Muscle layer of colon (tissue), 2 donors: ENCODE results near the gene NDUFS3.

Source experiments
- H3K27ac ChIP-seq: one replicate; pipeline ENCODE4 v1.7.0; 2013; ENCODE audit warnings: low read depth, mild to moderate bottlenecking, low read length, moderate library complexity
- H3K27me3 ChIP-seq, 2 donors: one replicate each; pipeline ENCODE4 v1.7.0; 2013; ENCODE audit warnings: low read length in 2 of 2, mild to moderate bottlenecking in 2 of 2; ENCODE audit not compliant: insufficient read depth in 2 of 2, control insufficient read depth in 1 of 2
- H3K36me3 ChIP-seq: one replicate; pipeline ENCODE4 v1.7.0; 2013; ENCODE audit warnings: mild to moderate bottlenecking, low read length; ENCODE audit not compliant: insufficient read depth
- H3K4me1 ChIP-seq: one replicate; pipeline ENCODE4 v1.7.0; 2013; ENCODE audit warnings: mild to moderate bottlenecking, low read length; ENCODE audit not compliant: insufficient read depth
- H3K4me3 ChIP-seq, 2 donors: one replicate each; pipeline ENCODE4 v1.7.0; 2013; ENCODE audit warnings: low read length in 2 of 2, low read depth in 1 of 2, mild to moderate bottlenecking in 1 of 2, moderate library complexity in 1 of 2
- H3K9ac ChIP-seq: one replicate; pipeline ENCODE4 v1.7.0; 2013; ENCODE audit warnings: low read length
- H3K9me3 ChIP-seq: one replicate; pipeline ENCODE4 v1.7.0; 2013; ENCODE audit warnings: mild to moderate bottlenecking, low read length
- donor health status: abdominal sarcoma.
- donor health status: Adenocarcinoma of cecum.

The NDUFS3 gene

GRCh38 chr11:47593492-47593933 is 14.6 kb downstream of the NDUFS3 start:
- H3K9me3 ChIP-seq: no peaks in the 10 kb centered on the region
- H3K36me3 ChIP-seq: no peaks in the 10 kb centered on the region
- no peak overlapping the region for H3K4me3 ChIP-seq
- H3K27ac ChIP-seq: no peak overlapping the region
- H3K9ac ChIP-seq: no peak overlapping the region
- H3K4me1 ChIP-seq: peaks cover 18% of the 10 kb centered on the region
- H3K27me3 ChIP-seq: peaks cover 15 to 28% of the 10 kb centered on the region in 2 donors

GRCh38 chr11:47593934-47594855 is 15.3 kb downstream of the NDUFS3 start, which contains the start of gene C1QTNF4:
TSS of gene C1QTNF4 (minus strand) at chr11:47594411. CDS start at chr11:47590810, 3,601 bp downstream.
- peaks cover 15 to 28% of the 10 kb centered on the region in 2 donors for H3K27me3 ChIP-seq
- H3K4me3 ChIP-seq: peak within 1 kb of the TSS in 1 of 2 donors; percentile 34
- no peak within 1 kb of the TSS for H3K27ac ChIP-seq
- no peaks in the 10 kb centered on the region for H3K36me3 ChIP-seq
- no peaks in the 10 kb centered on the region for H3K9me3 ChIP-seq
- no peak within 1 kb of the TSS for H3K9ac ChIP-seq
- H3K4me1 ChIP-seq: peaks cover 11% of the 10 kb centered on the region

GRCh38 chr11:47595029-47595428 is 16.2 kb downstream of the NDUFS3 start:
- Histone ChIP-seq H3K27ac (no peak overlapping the region), H3K4me1 (peaks cover 9% of the 10 kb centered on the region), H3K36me3 (no peaks in the 10 kb centered on the region), H3K9ac (no peak overlapping the region), H3K9me3 (no peaks in the 10 kb centered on the region), H3K27me3 (peaks cover 15 to 24% of the 10 kb centered on the region in 2 donors), H3K4me3 (no peak overlapping the region)

DNA sequence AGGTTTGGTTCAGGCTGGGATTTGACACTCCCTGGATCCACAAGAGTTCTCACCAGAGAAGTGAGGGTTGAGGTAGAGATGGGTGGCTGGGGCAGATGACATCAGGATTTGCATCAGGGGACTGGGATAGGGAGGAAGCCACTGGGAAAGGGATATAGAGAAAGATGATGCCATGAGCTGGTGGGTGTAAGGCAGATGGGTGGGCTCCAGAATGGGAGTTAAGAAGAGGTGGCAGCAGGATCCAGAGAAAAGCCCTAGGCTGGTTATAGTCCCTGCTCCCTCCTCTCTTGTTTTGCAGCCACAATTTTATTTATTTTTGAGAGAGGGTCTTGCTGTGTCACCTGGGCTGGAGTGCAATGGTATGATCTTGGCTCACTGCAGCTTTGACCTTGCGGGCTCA is 17.1 kb downstream of the NDUFS3 start:
- no peak overlapping the region for H3K4me3 ChIP-seq
- peaks cover 15 to 24% of the 10 kb centered on the region in 2 donors for H3K27me3 ChIP-seq
- H3K4me1 ChIP-seq: peaks cover 9% of the 10 kb centered on the region
- H3K9ac ChIP-seq: no peak overlapping the region
- no peak overlapping the region for H3K27ac ChIP-seq
- H3K36me3 ChIP-seq: no peaks in the 10 kb centered on the region
- H3K9me3 ChIP-seq: no peaks in the 10 kb centered on the region

GRCh38 chr11:47599902-47600301 is 21.0 kb downstream of the NDUFS3 start:
- Histone ChIP-seq H3K27me3 (peaks cover 0 to 4% of the 10 kb centered on the region in 2 donors), H3K9ac (no peak overlapping the region), H3K4me1 (no peaks in the 10 kb centered on the region), H3K4me3 (no peak overlapping the region), H3K36me3 (no peaks in the 10 kb centered on the region), H3K9me3 (no peaks in the 10 kb centered on the region), H3K27ac (no peak overlapping the region)

DNA sequence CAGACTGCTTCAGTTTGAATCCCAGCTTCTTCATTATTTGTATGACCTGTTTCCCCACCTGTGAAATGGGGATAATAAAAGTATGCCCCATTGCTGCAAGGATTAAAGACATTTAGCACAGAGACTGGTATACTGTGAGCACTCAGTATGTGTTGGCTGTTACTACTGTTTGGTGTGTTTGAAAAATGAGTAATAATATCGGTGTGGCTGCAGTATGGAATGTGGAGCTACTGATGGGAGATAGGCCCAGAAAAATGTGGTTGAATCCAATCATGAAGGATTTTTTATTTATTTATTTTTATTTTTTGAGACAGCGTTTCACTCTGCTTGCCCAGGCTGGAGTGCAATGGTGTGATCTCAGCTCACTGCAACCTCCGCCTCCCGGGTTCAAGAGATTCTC is 24.4 kb downstream of the NDUFS3 start:
- H3K9ac ChIP-seq: no peak overlapping the region
- H3K4me3 ChIP-seq: no peak overlapping the region
- H3K4me1 ChIP-seq: peaks cover 8% of the 10 kb centered on the region
- no peaks in the 10 kb centered on the region for H3K9me3 ChIP-seq
- no peak overlapping the region for H3K27ac ChIP-seq
- no peaks in the 10 kb centered on the region for H3K27me3 ChIP-seq
- H3K36me3 ChIP-seq: no peaks in the 10 kb centered on the region

DNA sequence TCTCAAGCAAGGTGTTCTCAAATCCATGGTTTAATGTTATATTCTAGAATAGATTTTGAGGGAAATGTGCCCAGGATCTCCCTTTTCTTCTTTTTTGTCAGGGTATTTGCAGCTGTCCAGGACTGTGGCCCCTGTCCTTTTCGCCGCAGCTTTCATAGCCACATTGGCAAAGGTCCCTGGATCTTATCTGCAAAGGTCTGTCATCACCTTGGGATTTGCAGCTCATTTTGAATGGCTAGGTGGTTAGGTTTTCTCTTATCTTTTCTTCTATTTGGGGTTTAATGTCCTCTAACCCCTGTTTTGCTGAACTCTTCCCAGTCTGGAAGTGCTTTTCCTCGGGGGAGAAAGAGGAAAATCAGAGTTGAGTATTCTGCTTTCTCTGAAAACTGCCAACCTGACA is 27.0 kb downstream of the NDUFS3 start:
- no peak overlapping the region for H3K27ac ChIP-seq
- peaks cover 8% of the 10 kb centered on the region for H3K4me1 ChIP-seq
- H3K9ac ChIP-seq: no peak overlapping the region
- no peaks in the 10 kb centered on the region for H3K27me3 ChIP-seq
- peaks cover 7% of the 10 kb centered on the region for H3K36me3 ChIP-seq
- no peaks in the 10 kb centered on the region for H3K9me3 ChIP-seq
- H3K4me3 ChIP-seq: no peak overlapping the region

- Histone ChIP-seq H3K9me3 (no peaks in the 10 kb centered on the region), H3K9ac (no peak overlapping the region), H3K36me3 (peaks cover 7% of the 10 kb centered on the region), H3K4me1 (peaks cover 8% of the 10 kb centered on the region), H3K27ac (no peak overlapping the region), H3K27me3 (no peaks in the 10 kb centered on the region), H3K4me3 (no peak overlapping the region)
Measured at GRCh38 chr11:47606731-47607130, 27.9 kb downstream of the NDUFS3 start.

DNA sequence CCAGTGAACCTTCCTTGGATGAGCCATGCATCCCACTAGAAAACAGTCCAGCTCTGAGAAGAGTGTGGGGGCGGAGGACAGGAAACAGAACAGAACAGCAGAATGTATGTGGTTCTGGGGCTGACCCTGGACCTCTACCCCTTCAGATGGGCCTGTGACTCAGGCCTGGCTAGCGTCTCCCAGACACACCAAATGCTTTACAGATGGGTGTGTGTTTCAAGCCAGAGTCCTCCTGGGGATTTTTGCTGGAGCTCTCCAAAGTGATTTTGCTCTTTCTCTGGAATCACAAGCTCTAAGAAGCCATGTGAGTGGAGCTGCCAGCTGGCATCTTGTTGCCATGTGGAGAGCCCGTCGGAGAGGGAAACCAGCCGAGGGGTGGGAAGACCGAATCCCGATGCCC is 28.5 kb downstream of the NDUFS3 start:
- H3K4me3 ChIP-seq: no peak overlapping the region
- peaks cover 8% of the 10 kb centered on the region for H3K4me1 ChIP-seq
- no peaks in the 10 kb centered on the region for H3K9me3 ChIP-seq
- H3K36me3 ChIP-seq: peaks cover 7% of the 10 kb centered on the region
- H3K27ac ChIP-seq: no peak overlapping the region
- H3K27me3 ChIP-seq: no peaks in the 10 kb centered on the region
- no peak overlapping the region for H3K9ac ChIP-seq

DNA sequence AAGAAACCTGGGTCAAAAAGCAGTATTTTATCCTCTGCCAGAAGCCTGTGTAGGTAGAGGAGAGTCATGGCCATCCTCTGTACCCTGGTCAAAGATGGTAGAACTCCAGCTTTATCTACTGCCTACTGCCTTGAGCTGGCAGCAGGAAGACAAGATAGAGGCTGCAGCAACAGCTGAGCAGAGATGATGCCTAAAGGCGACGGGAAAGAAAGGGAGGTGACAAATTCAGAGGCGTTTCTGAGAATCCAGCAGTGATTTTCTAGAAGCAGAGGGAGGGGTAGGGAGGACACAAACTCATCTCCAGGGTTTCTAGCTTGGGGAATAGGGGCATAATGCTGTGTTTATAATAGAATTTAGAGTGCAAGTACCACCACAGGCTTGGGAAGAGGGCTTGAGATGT is 30.8 kb downstream of the NDUFS3 start:
- no peak overlapping the region for H3K4me3 ChIP-seq
- H3K36me3 ChIP-seq: peaks cover 7% of the 10 kb centered on the region
- no peak overlapping the region for H3K27ac ChIP-seq
- no peaks in the 10 kb centered on the region for H3K27me3 ChIP-seq
- H3K9ac ChIP-seq: no peak overlapping the region
- H3K4me1 ChIP-seq: peaks cover 8% of the 10 kb centered on the region
- H3K9me3 ChIP-seq: no peaks in the 10 kb centered on the region

- Histone ChIP-seq H3K4me1 (peaks cover 8% of the 10 kb centered on the region), H3K9me3 (no peaks in the 10 kb centered on the region), H3K27me3 (no peaks in the 10 kb centered on the region), H3K27ac (no peak overlapping the region), H3K36me3 (peaks cover 7% of the 10 kb centered on the region), H3K4me3 (no peak overlapping the region), H3K9ac (no peak overlapping the region)
Measured at GRCh38 chr11:47611348-47611794, 32.5 kb downstream of the NDUFS3 start.
